ENCODE data around the gene HYI. TPM values are rescaled to one million over a fixed set of nuclear protein-coding genes. Genes with fewer than 3 reads are reported as not detected.
"Not testable (repeated sequence)": the region's sequence is repeated elsewhere in the genome, so short reads cannot be mapped to it uniquely, and the experiment has no call there.

Gene HYI
- 1 to 10 TPM; 4.8 to 5.0 TPM for total RNA-seq

- ChIA-PET CTCF (interaction anchor here (0.7 to 1.3 kb wide), 2 partner anchors 9 to 85 kb away, joined by 3 to 5 read pairs; partner anchors contain the start of gene ELOVL1), POLR2A (interaction anchor here (0.6 to 1.3 kb wide), 3 partner anchors 58 to 521 kb away, joined by 3 to 7 read pairs (median 5); partner anchors contain the start of gene ATP6V0B)
Measured at GRCh38 chr1:43453442-43454269, at the start of gene HYI. TSS of gene HYI (minus strand) at chr1:43453931. CDS start at chr1:43453793, 138 bp downstream.

DNA sequence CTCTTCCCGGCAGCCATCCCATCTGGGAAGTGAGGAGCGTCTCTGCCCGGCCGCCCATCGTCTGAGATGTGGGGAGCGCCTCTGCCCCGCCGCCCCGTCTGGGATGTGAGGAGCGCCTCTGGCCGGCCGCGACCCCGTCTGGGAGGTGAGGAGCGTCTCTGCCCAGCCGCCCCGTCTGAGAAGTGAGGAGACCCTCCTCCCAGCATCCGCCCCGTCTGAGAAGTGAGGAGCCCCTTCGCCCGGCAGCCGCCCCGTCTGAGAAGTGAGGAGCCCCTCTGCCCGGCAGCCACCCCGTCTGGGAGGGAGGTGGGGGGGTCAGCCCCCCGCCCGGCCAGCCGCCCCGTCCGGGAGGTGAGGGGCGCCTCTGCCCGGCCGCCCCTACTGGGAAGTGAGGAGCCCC, 48.1 kb upstream of the HYI start:
- POLR2A ChIA-PET, CTCF ChIA-PET: not testable (repeated sequence)

DNA sequence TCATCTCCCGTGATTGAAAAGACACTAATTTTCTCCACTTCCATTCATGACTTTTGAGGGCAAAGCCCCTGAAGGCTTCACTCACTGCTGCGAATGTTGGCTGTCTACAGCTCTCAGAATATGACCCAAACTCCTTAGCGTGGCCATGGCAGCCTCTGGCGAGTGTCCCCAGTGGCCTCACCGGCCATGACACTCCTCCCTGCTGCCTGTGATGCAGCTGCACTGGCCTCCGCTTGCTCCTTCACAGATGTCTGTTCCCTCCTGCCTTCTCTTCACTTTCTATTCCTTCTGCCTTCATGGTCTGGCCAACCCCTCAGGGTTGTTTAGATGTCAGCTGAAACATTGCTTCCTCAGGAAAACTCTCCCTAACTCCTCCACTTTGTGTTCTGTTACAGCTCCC, 46.2 kb upstream of the HYI start:
- ChIA-PET CTCF (no interaction called here), POLR2A (no interaction called here)

DNA sequence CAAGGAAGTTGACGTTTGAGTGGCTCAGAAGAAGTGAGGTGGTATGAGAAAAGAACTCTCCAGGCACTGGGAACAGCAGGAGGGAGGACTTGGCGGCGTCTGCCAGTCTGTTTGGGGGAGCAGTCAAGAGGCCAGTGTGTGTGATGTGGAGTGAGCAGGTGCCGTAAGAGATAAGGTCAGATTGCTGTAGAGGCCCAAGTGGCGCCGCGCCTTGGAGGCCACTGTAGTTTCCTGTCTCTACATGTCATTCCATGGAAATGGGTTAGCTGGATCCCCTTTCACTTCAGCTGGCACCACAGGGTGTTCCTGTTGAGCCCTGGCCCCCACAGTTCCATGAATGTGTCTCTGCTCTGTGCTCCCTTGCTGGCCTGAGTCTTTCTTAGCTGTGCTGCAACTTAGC, 41.5 kb upstream of the HYI start:
- ChIA-PET CTCF (no interaction called here), POLR2A (no interaction called here)

DNA sequence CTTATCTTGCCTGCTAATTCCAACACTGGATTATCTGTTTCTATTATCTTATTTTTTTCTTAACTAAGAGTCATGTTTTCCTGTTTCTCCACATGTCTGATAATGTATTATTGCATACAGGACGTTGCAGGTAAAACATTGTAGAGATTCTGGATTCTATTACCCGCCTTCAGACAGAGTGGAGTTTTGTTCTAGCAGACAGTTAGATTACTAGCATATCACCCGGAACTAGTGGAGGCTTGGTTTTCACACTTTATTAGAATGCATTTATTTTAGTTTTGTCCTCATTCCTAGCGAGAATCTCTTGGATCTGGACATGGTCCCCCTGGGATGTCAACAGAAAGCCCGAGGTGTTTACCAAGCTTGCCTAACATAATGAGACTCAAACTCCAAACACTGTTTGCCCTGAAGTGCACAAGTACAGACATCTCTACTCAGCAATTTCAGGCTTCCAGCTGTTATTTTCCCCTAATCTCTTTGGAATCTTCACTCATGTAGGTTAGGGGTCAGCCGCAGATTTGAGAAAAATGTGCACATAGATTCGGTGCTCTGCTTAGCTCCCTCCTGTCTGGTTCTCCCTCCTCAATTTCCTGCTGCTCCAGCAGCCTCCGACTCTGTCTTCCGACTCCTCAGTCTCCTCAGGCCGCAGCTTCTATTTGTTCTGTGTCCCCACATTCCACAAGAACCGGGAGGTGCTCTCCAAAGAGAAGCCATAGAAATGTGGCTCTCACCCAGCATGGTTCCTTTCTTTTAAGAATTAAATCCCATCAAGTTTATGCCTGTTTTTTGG, 40.1 kb upstream of the HYI start:
- ChIA-PET POLR2A (no interaction called here), CTCF (no interaction called here)

DNA sequence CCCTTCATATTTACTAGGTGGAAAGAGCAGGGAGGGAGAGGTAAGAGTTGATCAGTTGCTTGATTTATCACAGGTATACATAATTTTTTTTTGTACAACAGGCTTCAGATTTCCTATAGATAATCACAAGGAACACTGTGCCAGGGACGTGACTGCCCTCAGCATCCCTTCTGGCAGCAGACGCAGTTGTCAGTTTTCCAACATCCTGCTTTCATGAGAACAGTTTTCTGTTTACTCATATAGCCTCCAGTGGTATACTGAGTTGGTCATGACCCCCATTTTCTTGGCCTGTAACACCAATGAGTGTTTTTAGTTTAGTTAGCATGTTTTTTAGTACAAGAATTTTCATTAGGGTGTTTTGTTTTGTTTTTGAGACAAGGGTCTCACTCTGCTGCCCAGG, 39.1 kb upstream of the HYI start:
- POLR2A ChIA-PET = no interaction called here

GRCh38 chr1:43491061-43491460, 37.3 kb upstream of the HYI start:
- POLR2A ChIA-PET = no interaction called here
- CTCF ChIA-PET = no interaction called here

More for the DNA sequence above, 39.1 kb upstream of the HYI start:
- CTCF ChIA-PET = no interaction called here

GRCh38 chr1:43488165-43488564, 34.4 kb upstream of the HYI start:
- POLR2A ChIA-PET = no interaction called here
- CTCF ChIA-PET = no interaction called here

DNA sequence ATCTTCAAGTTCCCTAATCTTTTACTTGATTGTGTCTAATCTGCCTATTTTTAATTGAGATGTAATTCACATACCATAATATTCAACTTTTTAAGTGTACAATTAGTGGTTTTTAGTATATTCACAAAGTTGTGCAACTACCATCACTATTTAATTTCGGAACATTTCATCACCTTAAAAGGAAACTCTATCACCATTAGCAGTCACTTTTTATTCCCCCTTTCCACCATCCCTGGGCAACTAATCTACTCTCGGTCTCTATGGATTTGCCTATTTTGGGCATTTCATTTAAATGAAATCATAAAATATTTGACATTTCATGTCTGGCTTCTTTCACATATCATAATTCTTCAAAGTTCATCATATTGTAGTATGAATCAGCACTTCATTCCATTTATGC, 30.6 kb upstream of the HYI start:
- POLR2A ChIA-PET = no interaction called here

DNA sequence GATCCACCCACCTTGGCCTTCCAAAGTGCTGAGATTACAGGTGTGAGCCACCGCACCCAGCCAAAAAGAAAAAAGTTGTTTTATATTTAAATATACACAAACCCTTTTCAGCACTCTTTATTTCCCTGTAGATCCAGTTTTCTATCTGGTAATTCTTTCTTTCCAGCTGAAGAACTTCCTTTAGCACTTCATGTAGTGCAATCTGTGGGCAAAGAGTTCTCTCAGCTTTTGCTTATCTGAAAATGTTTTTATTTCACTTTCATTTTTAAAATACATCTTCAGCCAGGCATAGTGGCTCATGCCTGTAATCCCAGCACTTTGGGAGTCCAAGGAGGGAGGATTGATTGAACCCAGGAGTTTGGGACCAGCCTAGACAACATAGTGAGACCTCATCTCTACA, 28.5 kb upstream of the HYI start:
- ChIA-PET POLR2A (no interaction called here), CTCF (interaction anchor here (0.7 kb wide), 1 partner anchor 626 kb away, joined by 3 read pairs; no protein-coding TSS in a partner anchor)

More for the DNA sequence above, 30.6 kb upstream of the HYI start:
- CTCF ChIA-PET = no interaction called here

- POLR2A ChIA-PET = interaction anchor here (0.7 kb wide), 1 partner anchor 216 kb away, joined by 12 read pairs; no protein-coding TSS in a partner anchor
- CTCF ChIA-PET = interaction anchor here (0.6 kb wide), 1 partner anchor 691 kb away, joined by 4 read pairs; no protein-coding TSS in a partner anchor
Measured at GRCh38 chr1:43481491-43481890, 27.8 kb upstream of the HYI start.

GRCh38 chr1:43479414-43479813, 25.7 kb upstream of the HYI start:
- CTCF ChIA-PET = no interaction called here
- POLR2A ChIA-PET = no interaction called here

DNA sequence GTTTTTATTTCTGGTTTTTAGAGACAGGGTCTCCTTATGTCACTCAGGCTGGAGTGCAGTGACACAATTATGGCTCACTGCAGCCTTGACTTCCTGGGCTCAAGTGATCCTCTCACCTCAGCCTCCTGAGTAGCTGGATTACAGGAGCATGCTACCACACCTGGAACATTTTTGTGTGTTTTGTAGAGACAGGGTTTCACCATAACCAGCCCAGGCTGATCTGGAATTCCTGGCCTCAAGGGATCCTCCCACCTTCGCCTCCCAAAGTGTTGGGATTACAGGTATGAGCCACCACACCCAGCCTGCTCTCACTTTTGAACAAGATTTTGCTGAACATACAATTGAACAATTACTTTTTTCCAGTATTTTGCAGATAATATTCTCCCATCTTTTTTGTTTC, 24.0 kb upstream of the HYI start:
- POLR2A ChIA-PET = no interaction called here
- CTCF ChIA-PET = no interaction called here

- POLR2A ChIA-PET, CTCF ChIA-PET: not testable (repeated sequence)
Measured at GRCh38 chr1:43475611-43476401, 22.1 kb upstream of the HYI start.

GRCh38 chr1:43473463-43473862, 19.7 kb upstream of the HYI start:
- ChIA-PET CTCF (no interaction called here), POLR2A (no interaction called here)

GRCh38 chr1:43472463-43473151, 18.9 kb upstream of the HYI start:
- CTCF ChIA-PET, POLR2A ChIA-PET: not testable (repeated sequence)

- ChIA-PET CTCF (no interaction called here), POLR2A (no interaction called here)
Measured at GRCh38 chr1:43472087-43472462, 18.3 kb upstream of the HYI start.

GRCh38 chr1:43469932-43470331, 16.2 kb upstream of the HYI start:
- POLR2A ChIA-PET = no interaction called here
- CTCF ChIA-PET = no interaction called here

DNA sequence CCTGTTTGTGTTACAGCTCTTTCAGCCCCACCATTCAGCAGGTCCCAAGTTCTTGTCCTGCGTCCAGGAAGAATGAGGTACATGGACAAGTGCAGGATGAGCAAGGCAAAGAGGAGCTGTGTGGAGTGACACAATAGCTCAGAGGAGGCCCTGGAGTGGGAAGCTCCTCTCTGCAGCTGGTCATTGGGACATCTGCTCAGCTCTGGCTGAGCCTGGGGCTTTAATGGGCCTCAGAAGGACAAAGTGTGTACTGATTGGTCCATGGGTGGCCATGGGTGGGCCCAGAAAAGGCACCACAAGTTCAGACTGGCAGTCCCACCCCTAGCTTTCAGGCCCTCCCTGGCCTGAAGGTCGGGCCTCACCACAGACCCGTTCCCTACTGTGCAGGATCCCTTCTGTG, 14.7 kb upstream of the HYI start:
- ChIA-PET CTCF (no interaction called here), POLR2A (no interaction called here)

DNA sequence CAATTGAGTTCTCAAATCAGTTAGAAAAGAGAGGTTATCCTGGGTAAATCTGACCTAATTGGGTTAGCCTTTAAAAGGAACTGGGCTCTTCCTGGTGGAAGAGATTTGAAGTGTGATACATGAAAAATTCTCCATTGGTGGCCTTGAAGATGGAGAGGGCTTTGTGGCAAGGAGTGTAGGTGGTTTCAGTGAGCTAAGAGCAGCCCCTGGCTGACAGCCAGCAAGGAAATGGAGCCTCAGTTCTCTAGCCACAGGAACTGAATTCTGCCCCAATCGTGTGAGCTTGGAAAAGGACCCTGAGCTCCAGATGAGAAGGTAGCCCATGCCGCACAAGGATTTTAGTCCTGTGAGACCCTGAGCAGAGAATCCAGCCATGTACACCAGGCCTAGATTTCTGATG, 12.7 kb upstream of the HYI start:
- CTCF ChIA-PET = no interaction called here
- POLR2A ChIA-PET = no interaction called here
